ENCODE results near the gene FNDC3A.

The FNDC3A gene

GRCh38 chr13:49086722-49087121, 111.0 kb downstream of the FNDC3A start:
- no peak overlapping the region for H3K23ac ChIP-seq (ENCODE audit: low read length in 2 of 2)
- no peak overlapping the region for H2AK5ac ChIP-seq (ENCODE audit: low read length, severe bottlenecking)
- no peak overlapping the region for H3K14ac ChIP-seq (ENCODE audit: low read length in 2 of 2)
- H3K9ac ChIP-seq (ENCODE audit: low read length), result peak overlapping the region; percentile 29
- no peak overlapping the region for H3K4me2 ChIP-seq (ENCODE audit: low read length, poor library complexity, severe bottlenecking)
- no peak overlapping the region for H3K18ac ChIP-seq (ENCODE audit: low read depth in 1 of 2, low read length in 2 of 2)
- H3K4ac ChIP-seq (ENCODE audit: low read depth in 1 of 2, low read length in 2 of 2), result no peak overlapping the region
- H3K9me3 ChIP-seq (ENCODE audit: control insufficient read depth, low read length), result no peaks in the 10 kb centered on the region
- no peak overlapping the region for H2BK5ac ChIP-seq (ENCODE audit: low read depth, low read length, poor library complexity, severe bottlenecking)
- no peak overlapping the region for H2AFZ ChIP-seq (ENCODE audit: low read depth, low read length)
- no peaks in the 10 kb centered on the region for H3K27me3 ChIP-seq (ENCODE audit: control insufficient read depth in 1 of 2, insufficient read depth in 1 of 2, low read length in 2 of 2)
- no peak overlapping the region for H2BK12ac ChIP-seq (ENCODE audit: low read length in 2 of 2)
- H3K27ac ChIP-seq (ENCODE audit: low read length, poor library complexity, severe bottlenecking), result no peak overlapping the region
- H3K4me3 ChIP-seq (ENCODE audit: insufficient read depth in 1 of 2, low read depth in 1 of 2, low read length in 2 of 2), result no peak overlapping the region
- no peak overlapping the region for H4K91ac ChIP-seq (ENCODE audit: low read length)
- H2BK15ac ChIP-seq (ENCODE audit: low read depth, poor library complexity, severe bottlenecking), result no peak overlapping the region
- peak; percentile 24 for DNase-seq
- H3K36me3 ChIP-seq (ENCODE audit: control insufficient read depth in 1 of 2, insufficient read depth in 2 of 2, low read depth in 1 of 2, low read length in 2 of 2), result peaks cover 0 to 6% of the 10 kb centered on the region in 2 experiments
- no CpG with 5 or more reads among the region's 2 CpGs for WGBS
- peaks cover 2% of the 10 kb centered on the region for H3K4me1 ChIP-seq (ENCODE audit: control insufficient read depth, insufficient read depth, low read depth, low read length)
- no peak overlapping the region for H4K8ac ChIP-seq (ENCODE audit: low read length)
- peaks cover 18% of the 10 kb centered on the region for H3K79me1 ChIP-seq (replicated peaks; ENCODE audit: low read length, poor library complexity, severe bottlenecking)
- no peak overlapping the region for H2BK120ac ChIP-seq (ENCODE audit: low read depth, low read length)

- H3K18ac ChIP-seq (ENCODE audit: low read depth in 1 of 2, low read length in 2 of 2), result no peak overlapping the region
- H3K27ac ChIP-seq (ENCODE audit: low read length, poor library complexity, severe bottlenecking), result no peak overlapping the region
- no peak overlapping the region for H4K8ac ChIP-seq (ENCODE audit: low read length)
- H2BK12ac ChIP-seq (ENCODE audit: low read length in 2 of 2), result no peak overlapping the region
- H4K91ac ChIP-seq (ENCODE audit: low read length), result no peak overlapping the region
- no peak overlapping the region for H3K14ac ChIP-seq (ENCODE audit: low read length in 2 of 2)
- WGBS, result 94% methylated on average over 5 of the region's 5 CpGs
- no peak overlapping the region for H3K4ac ChIP-seq (ENCODE audit: low read depth in 1 of 2, low read length in 2 of 2)
- no peaks in the 10 kb centered on the region for H3K27me3 ChIP-seq (ENCODE audit: control insufficient read depth in 1 of 2, insufficient read depth in 1 of 2, low read length in 2 of 2)
- H3K23ac ChIP-seq (ENCODE audit: low read length in 2 of 2), result no peak overlapping the region
- H3K79me1 ChIP-seq (replicated peaks; ENCODE audit: low read length, poor library complexity, severe bottlenecking), result peaks cover 15% of the 10 kb centered on the region
- H3K36me3 ChIP-seq (ENCODE audit: control insufficient read depth in 1 of 2, insufficient read depth in 2 of 2, low read depth in 1 of 2, low read length in 2 of 2), result peaks cover 0 to 6% of the 10 kb centered on the region in 2 experiments
- DNase-seq, result no peak
- H3K9me3 ChIP-seq (ENCODE audit: control insufficient read depth, low read length), result no peaks in the 10 kb centered on the region
- H2AK5ac ChIP-seq (ENCODE audit: low read length, severe bottlenecking), result no peak overlapping the region
- H3K4me1 ChIP-seq (ENCODE audit: control insufficient read depth, insufficient read depth, low read depth, low read length), result no peaks in the 10 kb centered on the region
- H3K4me3 ChIP-seq (ENCODE audit: insufficient read depth in 1 of 2, low read depth in 1 of 2, low read length in 2 of 2), result no peak overlapping the region
- no peak overlapping the region for H2BK5ac ChIP-seq (ENCODE audit: low read depth, low read length, poor library complexity, severe bottlenecking)
- no peak overlapping the region for H2AFZ ChIP-seq (ENCODE audit: low read depth, low read length)
- H2BK120ac ChIP-seq (ENCODE audit: low read depth, low read length), result no peak overlapping the region
- no peak overlapping the region for H2BK15ac ChIP-seq (ENCODE audit: low read depth, poor library complexity, severe bottlenecking)
- H3K4me2 ChIP-seq (ENCODE audit: low read length, poor library complexity, severe bottlenecking), result no peak overlapping the region
- no peak overlapping the region for H3K9ac ChIP-seq (ENCODE audit: low read length)
These were observed 117.7 kb downstream of the FNDC3A start for GRCh38 chr13:49093376-49093775.

GRCh38 chr13:49097374-49097773, 121.7 kb downstream of the FNDC3A start:
- WGBS, result 100% methylated on average over 1 of the region's 2 CpGs

GRCh38 chr13:49098198-49098597, 122.5 kb downstream of the FNDC3A start:
- H3K9ac ChIP-seq (ENCODE audit: low read length), result peak overlapping the region; percentile 45
- no peak overlapping the region for H2BK120ac ChIP-seq (ENCODE audit: low read depth, low read length)
- no peak overlapping the region for H3K23ac ChIP-seq (ENCODE audit: low read length in 2 of 2)
- H4K8ac ChIP-seq (ENCODE audit: low read length), result no peak overlapping the region
- no peak overlapping the region for H2BK15ac ChIP-seq (ENCODE audit: low read depth, poor library complexity, severe bottlenecking)
- H2AFZ ChIP-seq (ENCODE audit: low read depth, low read length), result no peak overlapping the region
- no peak overlapping the region for H3K18ac ChIP-seq (ENCODE audit: low read depth in 1 of 2, low read length in 2 of 2)
- no peak overlapping the region for H2AK5ac ChIP-seq (ENCODE audit: low read length, severe bottlenecking)
- H3K4ac ChIP-seq (ENCODE audit: low read depth in 1 of 2, low read length in 2 of 2), result no peak overlapping the region
- peak; percentile 95 for DNase-seq
- WGBS, result 43% methylated on average over 1 of the region's 2 CpGs
- H3K79me1 ChIP-seq (replicated peaks; ENCODE audit: low read length, poor library complexity, severe bottlenecking), result peaks cover 7% of the 10 kb centered on the region
- no peaks in the 10 kb centered on the region for H3K4me1 ChIP-seq (ENCODE audit: control insufficient read depth, insufficient read depth, low read depth, low read length)
- H3K4me2 ChIP-seq (ENCODE audit: low read length, poor library complexity, severe bottlenecking), result no peak overlapping the region
- no peaks in the 10 kb centered on the region for H3K9me3 ChIP-seq (ENCODE audit: control insufficient read depth, low read length)
- H3K27me3 ChIP-seq (ENCODE audit: control insufficient read depth in 1 of 2, insufficient read depth in 1 of 2, low read length in 2 of 2), result no peaks in the 10 kb centered on the region
- no peak overlapping the region for H2BK5ac ChIP-seq (ENCODE audit: low read depth, low read length, poor library complexity, severe bottlenecking)
- H3K36me3 ChIP-seq (ENCODE audit: control insufficient read depth in 1 of 2, insufficient read depth in 2 of 2, low read depth in 1 of 2, low read length in 2 of 2), result no peaks in the 10 kb centered on the region
- no peak overlapping the region for H4K91ac ChIP-seq (ENCODE audit: low read length)
- H3K4me3 ChIP-seq (ENCODE audit: insufficient read depth in 1 of 2, low read depth in 1 of 2, low read length in 2 of 2), result peak overlapping the region in 1 of 2 experiments; percentile 31
- H3K27ac ChIP-seq (ENCODE audit: low read length, poor library complexity, severe bottlenecking), result peak overlapping the region; percentile 47
- H2BK12ac ChIP-seq (ENCODE audit: low read length in 2 of 2), result no peak overlapping the region
- no peak overlapping the region for H3K14ac ChIP-seq (ENCODE audit: low read length in 2 of 2)

More at GRCh38 chr13:49097374-49097773, 121.7 kb downstream of the FNDC3A start:
- Histone ChIP-seq H3K4me1 (ENCODE audit: control insufficient read depth, insufficient read depth, low read depth, low read length) (no peaks in the 10 kb centered on the region), H3K4me2 (ENCODE audit: low read length, poor library complexity, severe bottlenecking) (no peak overlapping the region), H4K8ac (ENCODE audit: low read length) (no peak overlapping the region), H2BK12ac (ENCODE audit: low read length in 2 of 2) (no peak overlapping the region), H3K27ac (ENCODE audit: low read length, poor library complexity, severe bottlenecking) (no peak overlapping the region), H2BK15ac (ENCODE audit: low read depth, poor library complexity, severe bottlenecking) (no peak overlapping the region), H2AK5ac (ENCODE audit: low read length, severe bottlenecking) (no peak overlapping the region), H3K4me3 (ENCODE audit: insufficient read depth in 1 of 2, low read depth in 1 of 2, low read length in 2 of 2) (no peak overlapping the region), H2BK120ac (ENCODE audit: low read depth, low read length) (no peak overlapping the region), H4K91ac (ENCODE audit: low read length) (no peak overlapping the region), H2AFZ (ENCODE audit: low read depth, low read length) (no peak overlapping the region), H3K23ac (ENCODE audit: low read length in 2 of 2) (no peak overlapping the region), H3K18ac (ENCODE audit: low read depth in 1 of 2, low read length in 2 of 2) (no peak overlapping the region), H3K9me3 (ENCODE audit: control insufficient read depth, low read length) (no peaks in the 10 kb centered on the region), H3K79me1 (replicated peaks; ENCODE audit: low read length, poor library complexity, severe bottlenecking) (peaks cover 6% of the 10 kb centered on the region), H3K36me3 (ENCODE audit: control insufficient read depth in 1 of 2, insufficient read depth in 2 of 2, low read depth in 1 of 2, low read length in 2 of 2) (no peaks in the 10 kb centered on the region), H3K14ac (ENCODE audit: low read length in 2 of 2) (no peak overlapping the region), H2BK5ac (ENCODE audit: low read depth, low read length, poor library complexity, severe bottlenecking) (no peak overlapping the region), H3K4ac (ENCODE audit: low read depth in 1 of 2, low read length in 2 of 2) (no peak overlapping the region), H3K9ac (ENCODE audit: low read length) (peak overlapping the region; percentile 45), H3K27me3 (ENCODE audit: control insufficient read depth in 1 of 2, insufficient read depth in 1 of 2, low read length in 2 of 2) (no peaks in the 10 kb centered on the region)
- peak; percentile 80 for DNase-seq

Measured in mesenchymal stem cell (in vitro differentiated cells and primary cell).